LNCaP clone FGC (cell line): ENCODE data around the gene C14orf132.
"Not testable (repeated sequence)": the region's sequence is repeated elsewhere in the genome, so short reads cannot be mapped to it uniquely, and the experiment has no call there.

Source experiments
- DNase-seq: peaks from one replicate; pipeline ENCODE4 v3.0.0-alpha.2; 2011; ENCODE audit warnings: low read depth
- H3K4me3 ChIP-seq: 2 replicates; pipeline ENCODE4 v1.5.1; 2011; ENCODE audit warnings: mild to moderate bottlenecking, low read depth, low read length, control low read depth
- TF ChIP-seq, protein P1 (sequence below): IDR thresholded peaks from 2 replicates; pipeline ENCODE4 v1.5.1; 2012; ENCODE audit warnings: mild to moderate bottlenecking; ENCODE audit not compliant: control insufficient read depth, insufficient read depth; ENCODE audit errors: extremely low read depth

Gene C14orf132

DNA sequence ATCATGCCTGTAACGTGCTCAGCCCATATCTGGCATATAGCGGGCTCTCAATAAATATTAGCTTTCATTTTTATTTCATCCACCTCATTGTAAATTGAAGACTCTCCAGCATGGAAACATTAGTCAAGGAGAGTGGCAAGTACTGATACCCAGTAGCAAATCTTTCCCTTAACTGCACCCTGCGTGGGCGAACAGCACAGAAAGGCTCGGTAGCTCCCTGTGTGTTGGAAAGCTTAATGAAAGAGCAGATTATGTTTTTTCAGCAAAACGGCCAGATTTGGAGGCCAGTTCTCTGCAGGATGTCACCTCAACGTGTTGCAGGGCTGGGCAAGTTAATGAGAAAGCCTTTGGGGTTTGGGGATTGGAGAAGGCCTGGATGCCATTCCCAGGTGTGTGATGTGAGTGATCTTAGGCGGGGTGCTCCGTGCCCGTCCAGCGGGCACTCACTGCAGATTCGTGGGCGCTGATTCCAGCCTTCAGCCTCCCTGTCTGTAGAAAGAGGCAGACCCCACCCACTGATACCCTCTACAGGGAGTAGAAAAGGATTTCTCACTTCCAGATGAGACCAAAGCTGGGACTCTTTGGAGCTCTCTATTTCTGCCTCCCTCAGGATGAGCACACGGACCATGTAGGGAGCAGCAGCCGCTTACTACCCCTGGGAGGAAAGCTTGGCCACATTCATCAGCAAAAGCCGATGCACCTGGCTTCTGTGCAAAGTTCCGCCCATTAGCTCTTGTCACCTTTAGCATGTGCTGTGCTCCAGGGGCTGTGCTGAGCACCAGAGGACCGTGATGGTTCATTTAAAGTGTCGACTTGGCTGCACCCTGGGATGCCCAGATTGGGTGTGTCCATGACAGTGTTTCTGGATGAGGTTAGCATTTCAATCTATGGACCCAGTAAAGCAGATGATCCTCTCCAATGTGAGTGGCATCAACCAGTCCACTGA lies 29.1 kb downstream of the C14orf132 start:
- H3K4me3 ChIP-seq = no peak overlapping the region
- DNase-seq = no peak
- TF ChIP-seq, protein P1, sequence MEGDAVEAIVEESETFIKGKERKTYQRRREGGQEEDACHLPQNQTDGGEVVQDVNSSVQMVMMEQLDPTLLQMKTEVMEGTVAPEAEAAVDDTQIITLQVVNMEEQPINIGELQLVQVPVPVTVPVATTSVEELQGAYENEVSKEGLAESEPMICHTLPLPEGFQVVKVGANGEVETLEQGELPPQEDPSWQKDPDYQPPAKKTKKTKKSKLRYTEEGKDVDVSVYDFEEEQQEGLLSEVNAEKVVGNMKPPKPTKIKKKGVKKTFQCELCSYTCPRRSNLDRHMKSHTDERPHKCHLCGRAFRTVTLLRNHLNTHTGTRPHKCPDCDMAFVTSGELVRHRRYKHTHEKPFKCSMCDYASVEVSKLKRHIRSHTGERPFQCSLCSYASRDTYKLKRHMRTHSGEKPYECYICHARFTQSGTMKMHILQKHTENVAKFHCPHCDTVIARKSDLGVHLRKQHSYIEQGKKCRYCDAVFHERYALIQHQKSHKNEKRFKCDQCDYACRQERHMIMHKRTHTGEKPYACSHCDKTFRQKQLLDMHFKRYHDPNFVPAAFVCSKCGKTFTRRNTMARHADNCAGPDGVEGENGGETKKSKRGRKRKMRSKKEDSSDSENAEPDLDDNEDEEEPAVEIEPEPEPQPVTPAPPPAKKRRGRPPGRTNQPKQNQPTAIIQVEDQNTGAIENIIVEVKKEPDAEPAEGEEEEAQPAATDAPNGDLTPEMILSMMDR = no peak

DNA sequence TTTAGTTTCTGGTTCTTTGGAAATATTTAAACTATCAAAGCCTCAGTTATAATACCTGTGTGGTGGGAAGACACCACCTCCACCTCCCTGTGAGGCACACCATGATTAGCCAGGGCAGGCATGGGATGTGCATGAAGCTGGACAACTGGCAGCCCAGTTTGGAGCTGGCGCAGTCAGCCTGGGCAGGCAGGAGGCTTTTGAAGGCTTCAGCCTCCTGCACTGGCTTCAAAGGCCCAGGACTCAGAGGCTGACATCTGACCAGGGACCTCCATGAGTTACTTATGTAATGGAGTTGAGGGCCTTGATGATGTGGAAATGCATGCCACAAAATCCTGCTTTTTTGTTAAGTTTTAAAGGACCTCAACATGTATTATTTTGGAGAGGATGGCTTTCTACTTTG lies 30.3 kb downstream of the C14orf132 start:
- TF ChIP-seq, protein P1 = no peak
- no peak overlapping the region for H3K4me3 ChIP-seq
- DNase-seq = no peak

DNA sequence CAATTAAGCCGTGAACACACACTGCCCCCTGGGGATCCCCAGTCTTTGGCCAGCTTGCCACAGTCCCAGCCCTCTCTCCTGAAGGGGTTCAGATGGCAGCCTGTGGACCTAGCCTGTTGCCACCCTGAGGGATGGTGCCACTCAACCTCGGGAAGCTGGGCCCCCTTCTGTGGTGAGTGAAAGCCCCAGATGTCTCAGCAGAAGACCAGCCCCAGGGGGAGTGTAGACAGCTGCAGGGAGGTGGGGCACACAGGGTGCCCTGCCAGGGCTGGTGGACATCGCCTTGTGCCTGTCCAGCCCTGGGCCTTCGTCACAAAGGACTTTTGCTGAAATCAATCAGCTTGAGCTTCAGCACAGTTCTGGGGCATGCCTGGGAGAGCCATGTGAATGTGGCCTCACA lies 32.4 kb downstream of the C14orf132 start:
- no peak overlapping the region for H3K4me3 ChIP-seq
- DNase-seq = no peak
- TF ChIP-seq, protein P1 = no peak

DNA sequence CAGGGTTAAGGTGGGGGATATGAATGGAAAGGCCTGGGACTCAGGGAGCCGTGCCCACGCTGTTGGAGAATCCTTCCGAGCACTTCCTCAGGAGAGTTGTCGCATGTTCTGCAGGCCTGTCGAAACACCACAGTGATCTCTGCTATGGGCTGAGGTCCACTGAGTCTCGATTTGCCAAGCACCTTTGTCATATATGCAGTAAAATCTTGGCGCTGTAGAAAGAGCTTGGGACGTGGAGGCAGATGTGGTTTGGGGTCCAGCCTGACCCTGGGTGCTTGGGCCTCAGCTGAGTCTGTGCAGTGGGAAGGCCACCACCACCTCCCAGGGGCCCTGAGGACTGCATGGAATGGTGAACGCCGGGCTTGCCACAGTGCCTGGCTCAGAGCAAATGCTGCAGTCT lies 32.9 kb downstream of the C14orf132 start:
- TF ChIP-seq, protein P1 = no peak
- H3K4me3 ChIP-seq = no peak overlapping the region
- no peak for DNase-seq

DNA sequence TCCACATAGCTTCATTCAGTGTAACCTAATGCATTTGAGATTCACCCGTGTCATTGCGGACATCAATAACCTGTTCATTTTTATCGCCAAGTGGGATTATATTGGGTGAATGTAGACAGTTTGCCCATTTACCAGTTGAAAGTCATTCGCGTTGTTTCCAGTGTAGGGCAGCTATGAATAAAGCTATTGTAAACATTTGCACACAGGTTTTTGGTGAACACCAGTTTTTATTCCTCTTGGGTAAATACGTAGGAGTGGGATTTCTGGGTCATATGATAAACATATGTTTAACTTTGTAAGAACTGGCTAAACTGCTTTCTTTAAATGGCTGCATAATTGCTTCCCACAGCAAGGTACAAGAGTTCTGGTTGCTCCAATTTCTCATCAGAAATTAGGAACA lies 33.6 kb downstream of the C14orf132 start:
- no peak overlapping the region for H3K4me3 ChIP-seq
- no peak for DNase-seq
- TF ChIP-seq, protein P1 = no peak

DNA sequence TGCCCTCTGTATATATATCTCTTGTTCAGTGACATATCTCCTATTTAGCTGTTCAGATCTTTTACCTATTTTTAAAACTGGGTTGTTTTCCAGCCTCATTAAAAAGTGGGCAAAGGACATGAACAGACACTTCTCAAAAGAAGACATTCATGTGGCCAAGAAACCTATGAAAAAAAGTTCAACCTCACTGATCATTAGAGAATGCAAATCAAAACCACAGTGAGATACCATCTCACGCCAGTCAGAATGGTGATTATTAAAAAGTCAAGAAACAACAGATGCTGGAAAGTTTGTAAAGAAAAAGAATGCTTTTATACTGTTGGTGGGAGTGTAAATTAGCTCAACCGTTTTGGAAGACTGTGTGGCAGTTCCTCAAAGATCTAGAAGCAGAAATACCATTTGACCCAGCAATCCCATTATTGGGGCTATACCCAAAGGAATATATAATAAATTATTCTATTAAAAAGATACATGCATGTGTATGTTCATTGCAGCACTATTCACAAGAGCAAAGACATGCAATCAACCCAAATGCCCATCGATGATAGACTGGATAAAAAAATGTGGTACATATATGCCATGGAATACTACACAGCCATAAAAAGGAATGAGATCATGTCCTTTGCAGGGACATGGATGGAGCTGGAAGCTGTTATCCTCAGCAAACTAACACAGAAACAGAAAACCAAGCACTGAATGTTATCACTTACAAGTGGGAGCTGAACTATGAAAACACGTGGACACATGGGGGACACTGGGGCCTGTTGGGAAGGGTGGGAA lies 34.3 kb downstream of the C14orf132 start:
- DNase-seq, H3K4me3 ChIP-seq: not testable (repeated sequence)

DNA sequence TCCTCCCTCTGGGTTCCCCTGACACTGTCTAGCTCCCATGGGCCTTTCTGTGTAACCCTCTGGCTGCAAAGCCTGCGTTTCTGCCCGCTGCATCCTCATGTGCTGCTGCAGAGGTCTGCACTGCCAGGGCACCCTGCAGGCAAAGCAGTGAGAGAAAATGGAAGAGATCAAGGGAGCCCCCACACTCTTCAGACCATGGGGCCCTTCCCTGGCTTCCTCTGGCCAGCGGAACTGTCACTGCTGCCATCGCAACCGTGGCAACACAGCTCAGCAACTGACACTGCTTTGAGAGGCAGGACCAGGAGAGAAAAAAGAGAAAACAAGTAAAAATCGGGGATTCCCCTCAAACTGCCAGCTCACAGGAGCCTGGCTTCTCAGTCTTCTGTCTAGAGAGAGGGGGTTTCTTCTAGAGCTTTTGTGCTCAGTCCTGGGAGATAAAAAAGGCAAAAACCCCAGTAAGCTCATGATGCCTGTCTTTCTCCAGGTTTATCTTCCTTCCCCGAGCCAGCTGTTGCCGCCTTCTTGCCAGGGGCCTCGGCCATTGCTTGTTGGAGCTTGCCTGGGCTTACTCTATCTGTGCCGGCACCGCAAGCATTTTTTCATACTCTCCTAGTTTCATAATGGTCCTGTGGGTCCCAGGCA lies 38.9 kb downstream of the C14orf132 start:
- DNase-seq = no peak
- no peak overlapping the region for H3K4me3 ChIP-seq
- TF ChIP-seq, protein P1 = no peak
